Pancreas (tissue), 10 donors: ENCODE data around the gene LEF1. TPM values are rescaled to one million over a fixed set of nuclear protein-coding genes. Genes with fewer than 3 reads are reported as not detected.

ENCODE experiments used
- ATAC-seq, 4 donors: fragments of 200-7000 bp; cut with Tn5 transposase; one replicate each; pipeline versions ENCODE4 v1.8.0 to v1.9.1; 2020; ENCODE audit warnings: mild to moderate bottlenecking in 4 of 4, moderate library complexity in 4 of 4
- DNase-seq, 6 donors: peaks; one replicate each; pipeline ENCODE4 v3.0.0-alpha.2; 2020
- FAIRE-seq: peaks from 2 replicates; lab custom pipeline; 2012; peaks lifted over from hg19 to GRCh38; lab: Jason Lieb, UNC
- H3K27ac ChIP-seq, 4 donors: fragments of 200-600 bp; sonication (generic); 1 replicate in 3 of 4; 2 replicates in 1 of 4; pipeline versions ENCODE4 v1.5.0 to v1.8.0; 2020
- H3K27me3 ChIP-seq, 4 donors: fragments of 200-600 bp; one replicate each; pipeline ENCODE4 v1.8.0; 2021
- H3K36me3 ChIP-seq, 3 donors: fragments of 200-600 bp; sonication (generic) in 1 of 3; one replicate each; pipeline versions ENCODE4 v1.5.0 to v1.8.0; 2020 to 2021
- H3K4me1 ChIP-seq, 3 donors: fragments of 200-600 bp; one replicate each; pipeline ENCODE4 v1.8.0; 2021
- H3K4me3 ChIP-seq, 4 donors: fragments of 200-600 bp; sonication (generic) in 2 of 4; one replicate each; pipeline versions ENCODE4 v1.5.0 to v1.8.0; 2020 to 2021
- H3K9me3 ChIP-seq, 4 donors: fragments of 200-600 bp; one replicate each; pipeline ENCODE4 v1.8.0; 2021
- CTCF ChIP-seq, 4 donors: fragments of 200-600 bp; sonication (generic) in 3 of 4; IDR thresholded peaks; one replicate each; pipeline versions ENCODE4 v1.5.0 to v1.8.0; 2021; ENCODE audit warnings: antibody characterized with exemption in 4 of 4
- WGBS, 2 donors: extraction: QIAGEN DNeasy Blood & Tissue Kit; methylation state at CpG; one replicate each; pipeline ENCODE4 v1.1.7; 2013; 5-methylcytosine and 5-hydroxymethylcytosine counted together
- intact Hi-C, 3 donors: fragments of 100-400 bp; cut with DNase I; formaldehyde crosslinking; loops; one replicate each; pipeline versions ENCODE4 v1.11.1 to v1.14.2; 2022
- polyA plus RNA-seq, 2 donors: library from polyadenylated mRNA; stranded (reverse); fragments of 200-250 nt; gene quantifications; one replicate each; pipeline ENCODE4 v1.2.3, GENCODE V29; 2013
- total RNA-seq, 6 donors: library from RNA; stranded (reverse); fragmentation: NEBNext Ultra II Directional in 4 of 6; extraction: Animal tissue kit (Norgen Biotek cat#: 25700) in 4 of 6; gene quantifications; one replicate each; pipeline versions ENCODE4 v1.2.1 to v1.2.4, GENCODE V29; 2021 to 2023
- donor health status: healthy with polysubstance abuse.
- donor health status: DM: no; HTN: no; CAD: no; lungs with moderate emphysema.
- donor health status: DM: no; HTN: no; CAD: no.
- donor health status: control.
- donor health status: control.
- donor health status: Bipolar disorder and iron deficiency.
- donor health status: DM: yes; HTN: yes; CAD: no.
- donor health status: DM: no; HTN: no; CAD: no.
- donor health status: DM: no; HTN: no; CAD: no.
- donor health status: DM: yes; HTN: yes; CAD: no.

Gene LEF1
- total and polyA plus RNA-seq, 8 donors: 0.28 to 3.5 (median 0.86) TPM

- no peak for TF ChIP-seq CTCF (IDR thresholded peaks at IDR 0.05)
- no peak overlapping the region for H3K4me3 ChIP-seq
- 83 to 85% methylated on average over 5 of the region's 5 CpGs for WGBS, 2 donors
- no peak for FAIRE-seq
- peaks cover 0 to 7% (median 0%) of the 10 kb centered on the region in 3 donors for H3K4me1 ChIP-seq
- no peaks in the 10 kb centered on the region for H3K36me3 ChIP-seq
- no peaks in the 10 kb centered on the region for H3K9me3 ChIP-seq
- no peak for ATAC-seq
- no peak overlapping the region for H3K27ac ChIP-seq
- DNase-seq: no peak
- H3K27me3 ChIP-seq: no peaks in the 10 kb centered on the region
- intact Hi-C loops: no loop called here
Measured at GRCh38 chr4:108049406-108049805, 119.3 kb downstream of the LEF1 start.

- Histone ChIP-seq H3K4me1 (peaks cover 0 to 7% (median 0%) of the 10 kb centered on the region in 3 donors), H3K9me3 (no peaks in the 10 kb centered on the region), H3K4me3 (no peak overlapping the region), H3K36me3 (no peaks in the 10 kb centered on the region), H3K27me3 (no peaks in the 10 kb centered on the region), H3K27ac (no peak overlapping the region)
- intact Hi-C loops: no loop called here
- ATAC-seq: no peak
- 86 to 93% methylated on average over 7 of the region's 7 CpGs for WGBS, 2 donors
- TF ChIP-seq CTCF (IDR thresholded peaks at IDR 0.05): no peak
- FAIRE-seq: no peak
- no peak for DNase-seq
Measured at GRCh38 chr4:108048997-108049396, 119.7 kb downstream of the LEF1 start.

GRCh38 chr4:108048157-108048556 is 120.6 kb downstream of the LEF1 start:
- DNase-seq (no peak), ATAC-seq (no peak), FAIRE-seq (no peak)
- H3K36me3 ChIP-seq: no peaks in the 10 kb centered on the region
- peaks cover 0 to 7% (median 0%) of the 10 kb centered on the region in 3 donors for H3K4me1 ChIP-seq
- H3K27ac ChIP-seq: no peak overlapping the region
- H3K27me3 ChIP-seq: no peaks in the 10 kb centered on the region
- WGBS, 2 donors: 80 to 86% methylated on average over 6 of the region's 6 CpGs
- H3K4me3 ChIP-seq: no peak overlapping the region
- no peak for TF ChIP-seq CTCF (IDR thresholded peaks at IDR 0.05)
- intact Hi-C loops: no loop called here
- H3K9me3 ChIP-seq: no peaks in the 10 kb centered on the region

- H3K27ac ChIP-seq: no peak overlapping the region
- DNase-seq: no peak
- no peaks in the 10 kb centered on the region for H3K27me3 ChIP-seq
- TF ChIP-seq CTCF (IDR thresholded peaks at IDR 0.05): no peak
- ATAC-seq: no peak
- FAIRE-seq: no peak
- no peak overlapping the region for H3K4me3 ChIP-seq
- intact Hi-C loops: no loop called here
- H3K4me1 ChIP-seq: peaks cover 0 to 7% (median 0%) of the 10 kb centered on the region in 3 donors
- no peaks in the 10 kb centered on the region for H3K9me3 ChIP-seq
- no peaks in the 10 kb centered on the region for H3K36me3 ChIP-seq
- WGBS, 2 donors: 83% methylated on average over 2 of the region's 2 CpGs
Measured at GRCh38 chr4:108047199-108047598, 121.5 kb downstream of the LEF1 start.

- WGBS, 2 donors: 10% methylated on average over 3 of the region's 3 CpGs
- H3K27me3 ChIP-seq: no peaks in the 10 kb centered on the region
- no peak for FAIRE-seq
- H3K9me3 ChIP-seq: no peaks in the 10 kb centered on the region
- TF ChIP-seq CTCF (IDR thresholded peaks at IDR 0.05): no peak
- H3K4me1 ChIP-seq: peaks cover 0 to 7% (median 0%) of the 10 kb centered on the region in 3 donors
- no peak overlapping the region for H3K4me3 ChIP-seq
- intact Hi-C loops: no loop called here
- DNase-seq: peak in 4 of 6 donors; percentile 33 to 76 (median 56)
- ATAC-seq: peak; percentile 86 to 96 (median 94)
- no peaks in the 10 kb centered on the region for H3K36me3 ChIP-seq
- no peak overlapping the region for H3K27ac ChIP-seq
Measured at GRCh38 chr4:108045687-108046024, 123.1 kb downstream of the LEF1 start.
